ENCODE data around the gene CLCN5. TPM values are rescaled to one million over a fixed set of nuclear protein-coding genes. Genes with fewer than 3 reads are reported as not detected.

Gene CLCN5
- total and polyA plus RNA-seq, 4 donors, result 2.7 to 18.5 (median 7.5) TPM

DNA sequence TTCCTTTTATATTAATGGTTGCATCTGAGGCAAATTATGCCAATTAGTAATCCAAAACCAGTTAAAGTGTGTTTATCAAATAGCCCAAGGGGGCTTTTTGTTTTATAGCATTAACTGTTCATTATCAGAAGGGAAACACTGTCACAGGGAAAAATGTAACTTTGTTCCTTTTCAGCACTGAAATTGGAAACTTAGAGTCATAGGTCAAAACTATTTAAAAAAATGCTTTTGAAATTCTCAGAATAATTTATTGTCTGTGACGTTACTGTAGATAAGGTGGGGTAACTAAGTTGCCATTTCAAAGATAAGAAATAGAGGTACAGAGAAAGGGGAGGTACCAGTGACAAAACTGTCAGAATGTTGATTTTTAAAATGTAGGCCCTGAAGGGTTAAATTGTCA, 149.1 kb downstream of the CLCN5 start:
- Histone ChIP-seq H3K9me3 (ENCODE audit: control insufficient read depth in 4 of 4, insufficient read depth in 3 of 4, low read length in 3 of 4) (peaks cover 0 to 2% (median 0%) of the 10 kb centered on the region in 4 donors), H3K27me3 (ENCODE audit: control insufficient read depth in 3 of 3, insufficient read depth in 3 of 3, low read length in 2 of 3) (peaks cover 0 to 11% (median 4%) of the 10 kb centered on the region in 3 donors), H3K4me3 (no peak overlapping the region), H3K9ac (ENCODE audit: insufficient read depth in 1 of 2, low read length in 2 of 2) (no peak overlapping the region), H3K4me1 (ENCODE audit: control insufficient read depth in 5 of 5, insufficient read depth in 5 of 5, low read length in 5 of 5) (no peaks in the 10 kb centered on the region), H3K27ac (ENCODE audit: low read depth in 1 of 2, low read length in 1 of 2) (no peak overlapping the region), H3K36me3 (ENCODE audit: control insufficient read depth in 4 of 4, insufficient read depth in 4 of 4, low read length in 4 of 4) (no peaks in the 10 kb centered on the region)
- TF ChIP-seq, protein P1, sequence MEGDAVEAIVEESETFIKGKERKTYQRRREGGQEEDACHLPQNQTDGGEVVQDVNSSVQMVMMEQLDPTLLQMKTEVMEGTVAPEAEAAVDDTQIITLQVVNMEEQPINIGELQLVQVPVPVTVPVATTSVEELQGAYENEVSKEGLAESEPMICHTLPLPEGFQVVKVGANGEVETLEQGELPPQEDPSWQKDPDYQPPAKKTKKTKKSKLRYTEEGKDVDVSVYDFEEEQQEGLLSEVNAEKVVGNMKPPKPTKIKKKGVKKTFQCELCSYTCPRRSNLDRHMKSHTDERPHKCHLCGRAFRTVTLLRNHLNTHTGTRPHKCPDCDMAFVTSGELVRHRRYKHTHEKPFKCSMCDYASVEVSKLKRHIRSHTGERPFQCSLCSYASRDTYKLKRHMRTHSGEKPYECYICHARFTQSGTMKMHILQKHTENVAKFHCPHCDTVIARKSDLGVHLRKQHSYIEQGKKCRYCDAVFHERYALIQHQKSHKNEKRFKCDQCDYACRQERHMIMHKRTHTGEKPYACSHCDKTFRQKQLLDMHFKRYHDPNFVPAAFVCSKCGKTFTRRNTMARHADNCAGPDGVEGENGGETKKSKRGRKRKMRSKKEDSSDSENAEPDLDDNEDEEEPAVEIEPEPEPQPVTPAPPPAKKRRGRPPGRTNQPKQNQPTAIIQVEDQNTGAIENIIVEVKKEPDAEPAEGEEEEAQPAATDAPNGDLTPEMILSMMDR (IDR thresholded peaks at IDR 0.05; ENCODE audit: control extremely low read depth, extremely low read depth), result no peak
- ATAC-seq (ENCODE audit: insufficient read depth, low FRiP score), result no peak
- 51 to 88% methylated on average over 1 of the region's 1 CpG for WGBS, 2 donors
- DNase-seq, result no peak

DNA sequence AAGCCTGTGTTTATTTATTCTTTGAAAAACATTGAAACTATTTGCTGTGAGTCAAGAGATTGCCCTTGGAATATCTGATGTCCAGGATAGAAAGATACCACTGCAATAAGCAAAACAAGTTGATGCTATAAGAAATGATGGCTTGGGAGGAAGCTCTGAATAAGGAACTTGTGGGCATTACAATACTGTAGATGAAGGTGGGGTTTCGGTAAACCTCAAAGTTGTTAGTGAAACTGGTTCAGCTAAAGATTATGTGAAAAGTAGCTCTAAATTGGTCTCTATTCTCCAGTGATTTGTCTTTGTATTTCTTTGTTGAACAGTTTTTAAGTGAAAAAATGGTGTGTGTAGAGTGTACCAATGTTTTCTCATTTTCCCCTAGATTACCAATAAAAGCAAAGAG, 149.7 kb downstream of the CLCN5 start:
- 33 to 83% methylated on average over 1 of the region's 1 CpG for WGBS, 2 donors
- ATAC-seq (ENCODE audit: insufficient read depth, low FRiP score) (no peak), DNase-seq (no peak)
- Histone ChIP-seq H3K27ac (ENCODE audit: low read depth in 1 of 2, low read length in 1 of 2) (no peak overlapping the region), H3K27me3 (ENCODE audit: control insufficient read depth in 3 of 3, insufficient read depth in 3 of 3, low read length in 2 of 3) (peaks cover 0 to 8% (median 4%) of the 10 kb centered on the region in 3 donors), H3K4me1 (ENCODE audit: control insufficient read depth in 5 of 5, insufficient read depth in 5 of 5, low read length in 5 of 5) (no peaks in the 10 kb centered on the region), H3K4me3 (no peak overlapping the region), H3K9me3 (ENCODE audit: control insufficient read depth in 4 of 4, insufficient read depth in 3 of 4, low read length in 3 of 4) (peaks cover 0 to 2% (median 0%) of the 10 kb centered on the region in 4 donors), H3K9ac (ENCODE audit: insufficient read depth in 1 of 2, low read length in 2 of 2) (no peak overlapping the region), H3K36me3 (ENCODE audit: control insufficient read depth in 4 of 4, insufficient read depth in 4 of 4, low read length in 4 of 4) (no peaks in the 10 kb centered on the region)
- TF ChIP-seq, protein P1 (IDR thresholded peaks at IDR 0.05; ENCODE audit: control extremely low read depth, extremely low read depth), result no peak

DNA sequence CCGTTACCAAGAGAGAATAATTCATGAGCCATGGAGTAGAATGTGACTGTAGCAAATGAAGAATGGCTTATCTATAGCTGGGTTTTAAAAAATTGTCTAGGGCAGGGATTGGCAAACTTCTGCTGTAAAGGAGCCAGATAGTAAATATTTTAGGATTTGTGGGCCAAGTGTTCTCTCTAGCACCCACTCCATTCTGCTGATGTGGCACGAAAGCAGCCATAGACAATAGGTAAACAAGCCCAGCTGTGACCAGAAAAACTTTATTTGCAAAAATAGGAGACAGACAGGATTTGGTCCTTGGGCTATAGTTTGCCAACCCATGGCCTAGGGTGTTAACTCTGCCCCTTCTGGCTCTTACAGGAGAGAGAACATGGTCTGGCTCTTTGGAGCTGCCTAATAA, 151.2 kb downstream of the CLCN5 start:
- TF ChIP-seq, protein P1 (IDR thresholded peaks at IDR 0.05; ENCODE audit: control extremely low read depth, extremely low read depth), result no peak
- 64 to 87% methylated on average over 2 of the region's 2 CpGs for WGBS, 2 donors
- Histone ChIP-seq H3K27me3 (ENCODE audit: control insufficient read depth in 3 of 3, insufficient read depth in 3 of 3, low read length in 2 of 3) (peaks cover 0 to 10% (median 0%) of the 10 kb centered on the region in 3 donors), H3K4me1 (ENCODE audit: control insufficient read depth in 5 of 5, insufficient read depth in 5 of 5, low read length in 5 of 5) (no peaks in the 10 kb centered on the region), H3K9ac (ENCODE audit: insufficient read depth in 1 of 2, low read length in 2 of 2) (no peak overlapping the region), H3K4me3 (no peak overlapping the region), H3K27ac (ENCODE audit: low read depth in 1 of 2, low read length in 1 of 2) (no peak overlapping the region), H3K9me3 (ENCODE audit: control insufficient read depth in 4 of 4, insufficient read depth in 3 of 4, low read length in 3 of 4) (peaks cover 0 to under 1% (median 0%) of the 10 kb centered on the region in 4 donors), H3K36me3 (ENCODE audit: control insufficient read depth in 4 of 4, insufficient read depth in 4 of 4, low read length in 4 of 4) (no peaks in the 10 kb centered on the region)
- ATAC-seq (ENCODE audit: insufficient read depth, low FRiP score) (no peak), DNase-seq (no peak)
